ENCODE measurements around the gene CCDC188. TPM values are rescaled to one million over a fixed set of nuclear protein-coding genes. Genes with fewer than 3 reads are reported as not detected.

The CCDC188 gene
- total and polyA plus RNA-seq, 2 of the 4 experiments (the other 2 are of a cell fraction), result 0.10 TPM; not detected in 1

DNA sequence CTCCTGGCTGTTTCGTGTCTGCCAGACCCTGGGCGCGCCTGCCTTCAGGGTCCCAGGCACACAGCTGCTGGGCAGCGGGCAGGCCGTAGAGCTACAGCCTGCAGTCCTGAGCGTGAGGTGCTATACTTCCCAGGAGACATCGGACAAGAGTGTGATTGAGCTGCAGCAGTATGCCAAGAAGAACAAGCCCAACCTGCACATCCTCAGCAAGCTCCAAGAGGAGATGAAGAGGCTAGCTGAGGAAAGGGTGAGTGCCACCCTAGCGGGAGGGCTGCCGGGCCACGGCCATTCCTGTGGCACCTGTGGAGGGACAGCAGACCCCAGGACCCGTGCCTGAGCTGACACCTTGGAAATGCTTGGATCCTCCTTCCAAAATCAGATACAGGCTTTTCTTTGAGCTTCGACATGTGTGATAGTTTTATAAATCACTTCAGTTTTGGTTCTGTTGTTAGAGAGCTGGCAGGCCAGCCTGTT lies 42.1 kb downstream of the CCDC188 start:
- H3K9ac ChIP-seq (ENCODE audit: low read depth, low read length), result no peak overlapping the region
- H2AFZ ChIP-seq (replicated peaks; ENCODE audit: low read length, poor library complexity), result no peak overlapping the region
- peaks cover 53% of the 10 kb centered on the region for H4K20me1 ChIP-seq (ENCODE audit: insufficient read depth, low read length)
- BruUV-seq (replicated peaks), result no TSS peak
- no CpG with 5 or more reads among the region's 12 CpGs for WGBS, 2 experiments (ENCODE audit: extremely low coverage in 2 of 2, insufficient read length in 1 of 2)
- H3K14ac ChIP-seq (replicated peaks; ENCODE audit: low read depth, low read length), result no peak overlapping the region
- H3K4ac ChIP-seq (ENCODE audit: low read depth, low read length), result no peak overlapping the region
- no peak overlapping the region for H4K8ac ChIP-seq (ENCODE audit: low read depth in 2 of 2, low read length in 2 of 2)
- peaks cover 8 to 35% of the 10 kb centered on the region in 2 experiments for H3K79me1 ChIP-seq (ENCODE audit: low read depth in 1 of 2, low read length in 2 of 2)
- no peak overlapping the region for H2BK15ac ChIP-seq (ENCODE audit: low read depth, low read length)
- no peak overlapping the region for H4K5ac ChIP-seq (ENCODE audit: low read depth, low read length)
- H3K27ac ChIP-seq (ENCODE audit: insufficient read depth, low read length), result no peak overlapping the region
- H2BK120ac ChIP-seq (ENCODE audit: low read depth, low read length), result no peak overlapping the region
- H3K18ac ChIP-seq (ENCODE audit: low read depth, low read length), result no peak overlapping the region
- H3K4me1 ChIP-seq (ENCODE audit: control insufficient read depth, insufficient read depth, low read length), result no peaks in the 10 kb centered on the region
- H3K4me2 ChIP-seq (ENCODE audit: low read depth, low read length), result no peak overlapping the region
- H3K36me3 ChIP-seq (ENCODE audit: control insufficient read depth, insufficient read depth, low read length), result peaks cover 84% of the 10 kb centered on the region
- H3K56ac ChIP-seq (ENCODE audit: extremely low read depth, insufficient read depth, low read length), result no peak overlapping the region
- DNase-seq (no peak), ATAC-seq (ENCODE audit: low read depth) (no peak)
- ChIA-PET CTCF (no interaction called here), POLR2A (ENCODE audit: unreplicated experiment) (no interaction called here)
- H3K9me3 ChIP-seq (ENCODE audit: control insufficient read depth, insufficient read depth, low read length), result no peaks in the 10 kb centered on the region
- no peak overlapping the region for H2AK9ac ChIP-seq (replicated peaks; ENCODE audit: low read depth, low read length, poor library complexity)
- H2BK5ac ChIP-seq (ENCODE audit: low read depth, low read length, poor library complexity, severe bottlenecking), result no peak overlapping the region
- dilution Hi-C loops (cut with HindIII; ENCODE audit: low sequenced_read_pairs, unreplicated experiment), result no loop called here
- TF ChIP-seq FOS (IDR thresholded peaks at IDR 0.05; ENCODE audit: low read depth, low read length) (no peak), CEBPB (IDR thresholded peaks at IDR 0.05; ENCODE audit: low read depth, low read length) (no peak), RAD21 (IDR thresholded peaks at IDR 0.05; ENCODE audit: low read length) (no peak), CHD1 (IDR thresholded peaks at IDR 0.05; ENCODE audit: low read depth, low read length) (no peak), NFE2L2 (IDR thresholded peaks at IDR 0.05; ENCODE audit: low read depth, low read length) (no peak), POLR2A (IDR thresholded peaks at IDR 0.05; ENCODE audit: low read depth, low read length) (no peak), SMC3 (IDR thresholded peaks at IDR 0.05; ENCODE audit: low read depth, low read length) (no peak)
- TF ChIP-seq, protein P1, sequence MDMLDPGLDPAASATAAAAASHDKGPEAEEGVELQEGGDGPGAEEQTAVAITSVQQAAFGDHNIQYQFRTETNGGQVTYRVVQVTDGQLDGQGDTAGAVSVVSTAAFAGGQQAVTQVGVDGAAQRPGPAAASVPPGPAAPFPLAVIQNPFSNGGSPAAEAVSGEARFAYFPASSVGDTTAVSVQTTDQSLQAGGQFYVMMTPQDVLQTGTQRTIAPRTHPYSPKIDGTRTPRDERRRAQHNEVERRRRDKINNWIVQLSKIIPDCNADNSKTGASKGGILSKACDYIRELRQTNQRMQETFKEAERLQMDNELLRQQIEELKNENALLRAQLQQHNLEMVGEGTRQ (IDR thresholded peaks at IDR 0.05; ENCODE audit: low read depth, low read length), result no peak
- TF ChIP-seq, protein P2, sequence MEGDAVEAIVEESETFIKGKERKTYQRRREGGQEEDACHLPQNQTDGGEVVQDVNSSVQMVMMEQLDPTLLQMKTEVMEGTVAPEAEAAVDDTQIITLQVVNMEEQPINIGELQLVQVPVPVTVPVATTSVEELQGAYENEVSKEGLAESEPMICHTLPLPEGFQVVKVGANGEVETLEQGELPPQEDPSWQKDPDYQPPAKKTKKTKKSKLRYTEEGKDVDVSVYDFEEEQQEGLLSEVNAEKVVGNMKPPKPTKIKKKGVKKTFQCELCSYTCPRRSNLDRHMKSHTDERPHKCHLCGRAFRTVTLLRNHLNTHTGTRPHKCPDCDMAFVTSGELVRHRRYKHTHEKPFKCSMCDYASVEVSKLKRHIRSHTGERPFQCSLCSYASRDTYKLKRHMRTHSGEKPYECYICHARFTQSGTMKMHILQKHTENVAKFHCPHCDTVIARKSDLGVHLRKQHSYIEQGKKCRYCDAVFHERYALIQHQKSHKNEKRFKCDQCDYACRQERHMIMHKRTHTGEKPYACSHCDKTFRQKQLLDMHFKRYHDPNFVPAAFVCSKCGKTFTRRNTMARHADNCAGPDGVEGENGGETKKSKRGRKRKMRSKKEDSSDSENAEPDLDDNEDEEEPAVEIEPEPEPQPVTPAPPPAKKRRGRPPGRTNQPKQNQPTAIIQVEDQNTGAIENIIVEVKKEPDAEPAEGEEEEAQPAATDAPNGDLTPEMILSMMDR (conservative IDR thresholded peaks at IDR 0.05; ENCODE audit: low read depth, low read length), result no peak
- no peaks in the 10 kb centered on the region for H3K9me1 ChIP-seq (ENCODE audit: insufficient read depth, low read length)
- H3K27me3 ChIP-seq (ENCODE audit: control insufficient read depth, insufficient read depth, low read length), result no peaks in the 10 kb centered on the region
- H3K4me3 ChIP-seq (ENCODE audit: insufficient read depth, low read depth, low read length), result no peak overlapping the region
- in situ Hi-C loops (cut with MboI; ENCODE audit: low sequenced_read_pairs), result no loop called here
- no peak overlapping the region for H2BK20ac ChIP-seq (ENCODE audit: low read depth, low read length)
- intact Hi-C loops (cut with micrococcal nuclease), result no loop called here
- no peak overlapping the region for H3K23ac ChIP-seq (ENCODE audit: low read depth, low read length)
- no peak overlapping the region for H4K91ac ChIP-seq (ENCODE audit: insufficient read depth, low read depth, low read length)
- no peak overlapping the region for H2AK5ac ChIP-seq (ENCODE audit: low read depth, low read length)
